Stimulated activated CD4-positive, alpha-beta T cell treated with anti-CD3 and anti-CD28 coated beads, Interleukin-1b, Interleukin-23, amount 100 ng/mL, for 24 hours (primary cell): ENCODE measurements around the gene RUFY4.

Experiments
- DNase-seq, 4 experiments: peaks; one replicate each; pipeline ENCODE4 v3.0.0-alpha.2; 2020; ENCODE audit warnings: low read depth in 4 of 4, low spot score in 1 of 4

Gene RUFY4

DNA sequence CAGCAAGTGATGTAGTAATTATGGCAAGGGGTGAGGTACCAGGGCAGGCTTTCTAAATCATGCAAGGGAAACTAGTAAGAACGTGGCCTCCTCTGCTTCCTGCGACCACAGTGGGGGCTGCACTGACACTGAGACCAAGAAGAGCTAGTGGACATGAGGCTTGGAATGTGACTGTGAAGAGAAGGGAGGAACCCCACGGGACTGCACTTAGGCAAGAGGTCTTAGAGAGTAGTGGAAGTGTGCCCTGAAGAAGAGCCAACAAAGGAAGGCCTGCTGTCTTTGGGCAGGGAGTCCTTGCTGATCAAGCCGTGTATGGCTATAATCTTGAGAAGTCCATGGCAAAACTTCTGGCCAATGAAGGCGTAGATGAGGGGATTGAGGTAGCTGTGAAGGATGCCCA is 8.9 kb upstream of the RUFY4 start:
- DNase-seq = no peak

DNA sequence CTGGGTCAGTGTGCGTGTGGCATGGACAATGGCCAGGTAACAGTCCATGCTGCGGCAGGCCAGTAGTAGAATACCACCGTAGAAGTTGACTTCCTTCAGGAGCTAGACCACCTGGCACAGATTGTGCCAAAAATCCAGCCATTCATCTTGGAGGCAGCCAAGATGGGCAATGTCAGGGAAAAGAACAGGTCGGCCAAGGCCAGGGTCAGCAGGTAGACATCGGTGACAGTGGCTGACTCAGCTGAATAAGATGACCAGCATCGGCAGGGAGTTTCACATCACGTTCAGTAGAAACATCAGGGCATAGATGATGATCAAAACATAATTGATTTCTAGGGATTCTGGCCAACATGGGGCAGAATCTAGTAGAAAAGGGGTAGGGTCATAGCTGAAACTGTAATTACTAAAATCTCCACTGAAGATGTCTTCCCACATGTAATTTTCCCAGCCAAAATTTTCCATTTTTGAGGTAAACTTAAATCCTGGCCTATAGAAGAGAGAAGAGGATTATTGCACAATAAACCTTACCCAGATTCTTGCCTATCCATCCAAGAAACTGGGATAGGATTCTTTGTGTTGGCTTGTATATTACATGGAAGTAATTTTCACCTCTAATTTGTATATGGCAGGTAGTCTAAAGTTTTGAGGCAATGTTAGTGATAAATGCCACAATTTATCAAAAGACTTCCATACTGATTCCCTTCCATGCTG is 7.9 kb upstream of the RUFY4 start:
- DNase-seq = no peak

DNA sequence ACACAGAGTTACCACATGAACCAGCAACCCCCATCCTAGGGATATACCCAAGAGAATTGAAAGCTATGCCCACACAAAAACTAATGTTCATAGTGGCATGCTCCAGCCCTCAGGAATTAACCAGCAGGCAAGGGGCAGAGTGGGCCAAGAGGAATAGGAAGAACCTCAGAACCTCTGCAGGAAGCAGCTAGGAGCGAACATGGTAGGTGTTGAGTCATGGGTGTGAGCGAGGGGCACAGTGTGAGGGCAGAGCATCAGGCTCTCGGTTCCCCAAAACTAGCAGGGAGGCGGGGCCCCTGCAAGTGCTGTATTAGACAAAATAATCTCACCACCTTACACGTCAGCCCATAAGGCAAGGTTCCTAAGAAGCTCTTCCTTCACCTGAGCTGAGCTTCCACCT is 5.6 kb upstream of the RUFY4 start:
- DNase-seq = no peak

DNA sequence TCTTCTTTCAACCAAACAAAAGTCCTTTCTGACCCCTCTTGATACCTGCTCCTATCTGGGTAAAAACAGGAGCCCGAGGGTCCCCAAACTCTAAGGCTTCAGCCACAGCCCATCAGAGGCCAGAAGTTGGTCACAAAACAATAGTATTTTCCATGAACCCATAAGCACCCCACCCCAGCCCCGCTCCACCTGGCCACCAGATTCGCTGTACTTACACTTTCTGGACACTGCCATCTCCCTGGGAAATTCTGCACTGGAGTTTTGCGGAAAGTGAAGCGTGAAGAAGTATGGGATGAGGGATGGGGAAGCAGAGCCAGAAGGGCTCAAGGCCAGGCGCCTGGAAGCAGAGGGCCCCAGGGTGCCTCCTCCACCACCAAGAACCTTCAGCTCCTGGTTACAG is 5.2 kb upstream of the RUFY4 start:
- DNase-seq = no peak

DNA sequence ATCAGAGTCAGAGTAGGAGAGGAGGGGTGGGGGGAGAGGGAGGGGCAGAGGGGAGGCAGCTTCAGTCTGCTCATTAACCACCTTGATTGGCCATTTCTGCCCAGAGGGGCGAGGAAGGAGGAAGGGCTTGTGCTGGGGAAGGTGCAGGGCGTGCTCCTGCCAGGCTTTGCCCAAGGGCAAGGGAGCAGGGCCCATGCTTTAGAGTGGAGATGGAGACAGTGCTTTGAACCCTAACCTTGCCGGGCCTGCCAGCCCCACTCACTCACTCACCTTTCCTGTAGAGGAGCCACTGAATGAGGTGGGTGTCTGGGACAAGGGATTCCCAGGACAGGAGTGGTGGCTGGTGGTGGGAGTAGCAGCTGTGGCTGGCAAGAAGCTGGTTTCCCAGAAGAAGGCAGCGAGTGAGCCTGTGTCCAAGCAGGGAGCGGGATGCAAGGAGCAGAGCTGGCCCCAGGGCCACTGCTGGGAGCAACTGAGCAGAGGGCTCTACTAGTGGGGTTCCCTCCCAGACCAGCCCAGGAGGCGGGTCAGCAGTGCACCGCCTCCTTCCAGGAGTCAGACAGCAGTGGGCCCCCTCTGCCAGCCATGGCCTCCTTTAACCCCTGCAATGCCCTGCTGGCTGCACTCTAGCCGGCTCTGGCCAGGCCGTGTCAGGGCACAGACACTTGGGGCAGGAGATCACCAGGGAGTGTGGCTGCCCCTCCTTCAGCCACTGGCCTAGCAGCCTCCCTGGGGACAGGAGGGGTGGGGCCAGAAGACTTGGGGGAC is 3.6 kb upstream of the RUFY4 start:
- DNase-seq = no peak

- no peak for DNase-seq
Measured at GRCh38 chr2:218066926-218067515, 2.0 kb upstream of the RUFY4 start.

DNA sequence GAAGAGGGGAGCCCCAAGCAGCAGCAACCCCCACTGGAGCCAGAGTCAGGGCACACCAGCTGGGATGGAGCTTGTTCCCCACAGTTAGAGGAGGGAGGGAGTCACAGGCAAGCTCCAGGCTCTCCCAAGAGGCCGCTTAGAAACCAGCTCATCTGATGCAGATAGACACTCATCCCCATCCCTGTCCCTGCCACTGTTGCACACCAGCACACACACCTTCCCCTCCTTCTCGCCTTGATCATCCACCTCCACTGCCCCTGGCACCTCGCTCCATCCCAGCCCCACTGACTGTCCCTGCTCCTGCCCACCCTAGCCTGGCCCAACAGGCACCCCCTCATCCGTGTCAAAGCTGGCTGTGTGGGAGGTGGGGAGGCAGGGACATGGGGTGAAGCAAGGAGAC is 1.5 kb upstream of the RUFY4 start:
- no peak for DNase-seq

DNA sequence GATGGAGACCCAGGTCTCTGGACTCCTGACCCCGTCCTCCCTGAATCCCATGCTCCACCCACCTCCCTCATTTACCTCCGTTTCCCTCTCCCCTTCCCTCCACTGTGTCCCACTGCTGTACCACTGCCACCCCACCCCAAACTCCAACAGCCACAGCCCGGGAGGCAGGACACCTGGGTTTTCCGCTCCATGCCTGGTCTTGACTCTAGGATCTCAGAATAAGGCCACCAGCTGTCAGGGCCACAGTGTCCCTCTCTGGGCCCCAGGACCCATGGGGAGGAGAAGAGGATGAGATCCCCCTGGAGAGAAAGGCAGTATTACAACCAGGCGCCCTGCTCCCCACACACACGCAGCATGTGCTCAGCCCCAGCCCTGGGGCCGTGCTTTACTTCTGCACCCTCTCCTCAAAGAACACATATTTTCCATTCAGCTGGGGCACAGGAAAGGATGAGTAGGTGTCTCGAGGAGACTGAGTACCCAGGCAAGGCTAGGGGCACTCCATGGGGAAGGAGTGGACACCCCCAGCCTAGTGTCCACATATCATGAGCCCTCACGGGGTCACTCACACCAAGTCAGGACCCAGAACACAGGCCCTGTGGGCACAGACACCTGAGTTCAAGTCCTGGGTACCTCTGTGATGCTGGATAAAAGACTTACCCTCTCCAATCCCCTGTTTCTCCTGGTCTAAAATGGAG is 700 bp downstream of the RUFY4 start:
- DNase-seq = no peak

GRCh38 chr2:218070587-218070986 is 1.5 kb downstream of the RUFY4 start:
- no peak for DNase-seq

GRCh38 chr2:218071218-218071937 is 2.3 kb downstream of the RUFY4 start:
- no peak for DNase-seq

GRCh38 chr2:218072002-218072401 is 2.9 kb downstream of the RUFY4 start:
- DNase-seq = no peak

- no peak for DNase-seq
Measured at GRCh38 chr2:218072478-218073024, 3.5 kb downstream of the RUFY4 start.

DNA sequence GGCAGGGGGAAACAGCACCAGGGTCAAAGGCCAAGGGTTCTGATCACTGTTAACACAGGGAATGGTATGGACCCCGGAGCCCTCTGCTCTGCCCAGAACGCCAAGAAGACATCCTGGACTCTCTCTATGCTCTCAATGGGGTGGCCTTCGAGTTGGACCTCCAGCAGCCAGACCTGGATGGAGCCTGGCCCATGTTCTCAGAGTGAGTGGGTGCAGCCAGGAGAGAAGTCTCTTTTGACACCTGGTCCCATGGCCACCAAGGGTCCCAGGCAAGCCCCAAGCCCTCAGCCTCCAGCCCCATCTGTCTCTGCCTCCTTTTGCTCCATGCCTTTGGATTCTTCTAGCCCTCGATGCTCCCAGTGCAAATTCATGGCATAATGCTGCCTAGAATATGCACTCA is 4.1 kb downstream of the RUFY4 start:
- DNase-seq = no peak

DNA sequence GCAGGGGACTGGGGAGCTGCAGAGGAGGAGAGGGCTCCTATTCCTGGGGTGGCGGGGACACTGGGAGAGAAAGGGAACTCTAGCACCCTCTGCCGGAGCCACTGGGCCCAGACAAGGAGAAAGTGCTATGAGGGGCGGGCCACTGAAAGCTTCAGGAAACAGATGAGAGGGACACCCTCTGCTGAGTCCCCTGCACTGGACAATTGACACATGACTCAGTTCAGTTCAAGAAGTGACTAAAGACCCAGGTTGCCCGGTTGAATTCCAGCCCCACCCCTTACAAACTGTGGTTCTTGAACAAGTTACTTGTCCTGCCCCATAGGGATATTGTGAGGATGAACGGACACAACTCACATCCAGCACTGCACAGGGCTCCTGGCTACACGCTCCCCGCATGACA is 5.0 kb downstream of the RUFY4 start:
- peak in 1 of 4 experiments; percentile 5 for DNase-seq

DNA sequence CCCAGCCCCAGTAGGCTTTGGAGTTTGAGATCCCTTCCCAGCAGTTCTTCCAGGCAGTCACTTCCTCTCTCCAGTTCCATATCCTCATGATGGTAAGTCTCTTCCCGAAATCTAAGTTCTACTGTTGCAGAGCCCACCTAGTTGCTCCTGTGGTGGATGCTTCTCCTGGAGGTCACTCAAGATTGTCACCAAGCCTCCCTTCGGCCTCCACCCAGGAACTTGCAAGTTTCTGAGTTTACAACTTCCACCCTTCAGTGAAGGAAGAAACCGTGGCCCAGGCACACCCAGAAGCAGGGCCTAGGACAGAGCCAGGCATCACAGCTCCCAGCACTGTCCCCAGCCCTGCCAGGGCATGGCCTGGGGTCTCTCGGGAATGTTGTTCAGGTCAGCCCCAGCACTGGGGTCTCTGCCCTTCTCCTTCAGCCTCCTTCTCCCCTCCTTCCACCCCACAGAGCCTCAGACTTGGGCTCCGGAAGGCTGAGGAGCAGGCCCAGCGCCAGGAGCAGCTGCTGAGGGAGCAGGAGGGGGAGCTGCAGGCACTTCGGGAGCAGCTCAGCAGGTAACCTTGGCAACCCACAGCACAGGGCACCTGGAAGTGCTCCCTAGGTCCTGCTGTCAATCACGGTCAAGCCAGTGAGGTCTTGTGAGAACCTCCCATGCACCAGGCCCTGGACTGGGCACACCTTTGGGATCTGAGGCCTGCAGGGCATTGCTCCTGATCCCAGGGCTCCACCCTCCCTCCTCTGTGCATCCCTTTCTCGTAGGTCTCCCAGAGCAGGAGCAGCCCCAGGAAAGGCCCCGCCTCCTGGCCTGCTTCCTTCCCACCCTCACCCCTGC is 7.1 kb downstream of the RUFY4 start:
- DNase-seq = no peak

- no peak for DNase-seq
Measured at GRCh38 chr2:218077464-218078216, 8.6 kb downstream of the RUFY4 start.

- no peak for DNase-seq
Measured at GRCh38 chr2:218079943-218080913, 11.2 kb downstream of the RUFY4 start.

GRCh38 chr2:218081063-218081462 is 12.0 kb downstream of the RUFY4 start:
- DNase-seq = no peak
